ENCODE results near the gene PFN4.
"Not testable (repeated sequence)": the region's sequence is repeated elsewhere in the genome, so short reads cannot be mapped to it uniquely, and the experiment has no call there.

DNA sequence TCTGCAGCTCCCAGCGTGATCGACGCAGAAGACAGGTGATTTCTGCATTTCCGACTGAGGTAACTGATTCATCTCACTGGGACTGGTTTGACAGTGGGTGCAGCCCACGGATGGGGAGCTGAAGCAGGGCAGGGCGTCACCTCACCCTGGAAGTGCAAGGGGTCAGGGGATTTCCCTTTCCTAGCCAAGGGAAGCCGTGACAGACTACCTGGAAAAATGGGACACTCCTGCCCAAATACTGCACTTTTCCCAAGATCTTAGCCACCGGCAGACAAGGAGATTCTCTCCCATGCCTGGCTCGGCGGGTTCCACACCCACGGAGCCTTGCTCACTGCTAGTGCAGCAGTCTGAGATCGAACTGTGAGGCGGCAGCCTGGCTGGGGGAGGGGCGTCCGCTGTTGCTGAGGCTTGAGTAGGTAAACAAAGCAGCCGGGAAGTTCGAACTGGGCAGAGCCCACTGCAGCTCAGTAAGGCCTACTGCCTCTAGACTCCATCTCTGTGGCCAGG is 27.9 kb downstream of the PFN4 start:
- not testable (repeated sequence) for TF ChIP-seq EZH2 (IDR thresholded peaks at IDR 0.05; ENCODE audit: insufficient read depth, poor library complexity, severe bottlenecking); EZH2phosphoT487 (IDR thresholded peaks at IDR 0.05; ENCODE audit: insufficient read depth, low read depth)

All from GM23248 (cell line).